Muscle of leg (tissue), 11 donors: ENCODE data around the gene MYO5A. TPM values are rescaled to one million over a fixed set of nuclear protein-coding genes. Genes with fewer than 3 reads are reported as not detected.

Source experiments
- DNase-seq: peaks from one replicate; pipeline ENCODE4 v3.0.0; 2013
- H3K27ac ChIP-seq: one replicate; pipeline ENCODE4 v1.5.1; 2013; ENCODE audit warnings: mild to moderate bottlenecking, low read length, control low read depth
- H3K27me3 ChIP-seq: one replicate; pipeline ENCODE4 v1.6.1; 2013; ENCODE audit warnings: low read length; ENCODE audit not compliant: control insufficient read depth, insufficient read depth
- H3K36me3 ChIP-seq: one replicate; pipeline ENCODE4 v1.6.1; 2013; ENCODE audit warnings: low read length; ENCODE audit not compliant: control insufficient read depth, insufficient read depth
- H3K4me1 ChIP-seq: one replicate; pipeline ENCODE4 v1.6.1; 2013; ENCODE audit warnings: low read length; ENCODE audit not compliant: control insufficient read depth, insufficient read depth
- H3K4me3 ChIP-seq: one replicate; pipeline ENCODE4 v1.5.1; 2013; ENCODE audit warnings: low read length, control low read depth
- H3K9me3 ChIP-seq: replicated peaks from 2 replicates; pipeline ENCODE4 v1.6.1; 2013; ENCODE audit warnings: low read depth, low read length; ENCODE audit not compliant: control insufficient read depth
- WGBS: methylation state at CpG from one replicate; pipeline ENCODE4 v1.1.5; 2013; ENCODE audit warnings: missing lambda C conversion rate; ENCODE audit not compliant: insufficient coverage; 5-methylcytosine and 5-hydroxymethylcytosine counted together
- polyA plus RNA-seq, 8 donors: library from polyadenylated mRNA; unstranded; fragments of 120-200 nt; gene quantifications; one replicate each; pipeline versions ENCODE4 v1.2.1 to v1.2.3, GENCODE V29; 2013; ENCODE audit warnings: inconsistent platforms in 1 of 8, low replicate concordance in 1 of 8; ENCODE audit not compliant: insufficient read length in 8 of 8, insufficient read depth in 1 of 8
- total RNA-seq: library from RNA; stranded (reverse); fragments of 120-200 nt; gene quantifications from one replicate; pipeline ENCODE4 v1.2.4, GENCODE V29; 2013

The MYO5A gene
- total and polyA plus RNA-seq, 9 donors, result 3.9 to 9.9 (median 6.9) TPM

- H3K27ac ChIP-seq, result no peak overlapping the region
- H3K4me3 ChIP-seq, result no peak overlapping the region
- H3K27me3 ChIP-seq, result no peaks in the 10 kb centered on the region
- 96% methylated on average over 3 of the region's 5 CpGs for WGBS
- no peaks in the 10 kb centered on the region for H3K4me1 ChIP-seq
- peaks cover 19% of the 10 kb centered on the region for H3K36me3 ChIP-seq
- H3K9me3 ChIP-seq, result no peaks in the 10 kb centered on the region
- no peak for DNase-seq
Measured at GRCh38 chr15:52546031-52546751, 17.5 kb upstream of the MYO5A start.

DNA sequence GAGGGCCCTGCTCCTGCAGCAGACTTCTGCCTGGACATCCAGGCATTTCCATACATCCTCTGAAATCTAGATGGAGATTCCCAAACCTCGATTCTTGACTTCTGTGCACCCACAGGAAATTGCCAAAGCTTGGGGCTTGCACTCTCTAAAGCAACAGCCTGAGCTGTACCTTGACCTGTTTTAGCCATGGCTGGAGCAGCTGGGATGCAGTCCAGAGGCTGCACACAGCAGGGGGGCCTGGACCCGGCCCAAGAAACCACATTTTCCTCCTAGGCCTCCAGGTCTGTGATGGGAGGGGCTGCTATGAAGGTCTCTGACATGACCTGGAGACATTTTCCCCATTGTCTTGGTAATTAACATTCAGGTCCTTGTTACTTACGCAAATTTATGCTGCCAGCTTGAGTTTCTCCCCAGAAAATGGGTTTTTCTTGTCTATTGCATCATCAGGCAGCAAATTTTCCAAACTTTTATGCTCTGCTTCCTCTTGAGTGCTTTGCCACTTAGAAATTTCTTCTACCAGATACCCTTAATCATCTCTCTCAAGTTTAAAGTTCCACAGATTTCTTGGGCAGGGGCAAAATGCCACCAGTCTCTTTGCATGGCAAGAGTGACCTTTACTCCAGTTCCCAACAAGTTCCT is 11.8 kb upstream of the MYO5A start:
- Histone ChIP-seq H3K4me1 (no peaks in the 10 kb centered on the region), H3K9me3 (no peaks in the 10 kb centered on the region), H3K27me3 (peaks cover 1% of the 10 kb centered on the region), H3K4me3 (no peak overlapping the region), H3K36me3 (no peaks in the 10 kb centered on the region), H3K27ac (no peak overlapping the region)
- no peak for DNase-seq
- WGBS, result 90% methylated on average over 2 of the region's 3 CpGs

DNA sequence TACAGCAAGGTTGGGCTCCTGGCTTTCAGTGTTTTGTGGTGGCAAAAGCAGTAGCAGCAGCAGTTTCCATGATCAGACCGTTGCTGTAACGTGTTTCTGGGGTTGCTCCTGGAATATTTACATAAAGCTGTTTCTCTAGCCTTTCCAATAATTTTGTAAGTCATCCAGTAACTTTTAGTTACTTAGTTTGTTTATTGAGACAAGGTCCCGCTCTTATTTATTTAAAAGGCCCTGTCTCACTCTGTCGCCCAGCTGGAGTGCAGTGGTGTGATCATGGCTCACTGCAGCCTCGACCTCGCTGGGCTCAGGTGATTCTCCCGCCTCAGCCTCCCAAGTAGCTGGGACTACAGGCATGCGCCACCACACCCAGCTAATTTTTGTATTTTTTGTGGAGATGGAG is 8.8 kb upstream of the MYO5A start:
- Histone ChIP-seq H3K9me3 (no peaks in the 10 kb centered on the region), H3K36me3 (no peaks in the 10 kb centered on the region), H3K27me3 (peaks cover 2% of the 10 kb centered on the region), H3K4me1 (no peaks in the 10 kb centered on the region), H3K4me3 (no peak overlapping the region), H3K27ac (no peak overlapping the region)
- 93% methylated on average over 6 of the region's 8 CpGs for WGBS
- DNase-seq, result no peak

DNA sequence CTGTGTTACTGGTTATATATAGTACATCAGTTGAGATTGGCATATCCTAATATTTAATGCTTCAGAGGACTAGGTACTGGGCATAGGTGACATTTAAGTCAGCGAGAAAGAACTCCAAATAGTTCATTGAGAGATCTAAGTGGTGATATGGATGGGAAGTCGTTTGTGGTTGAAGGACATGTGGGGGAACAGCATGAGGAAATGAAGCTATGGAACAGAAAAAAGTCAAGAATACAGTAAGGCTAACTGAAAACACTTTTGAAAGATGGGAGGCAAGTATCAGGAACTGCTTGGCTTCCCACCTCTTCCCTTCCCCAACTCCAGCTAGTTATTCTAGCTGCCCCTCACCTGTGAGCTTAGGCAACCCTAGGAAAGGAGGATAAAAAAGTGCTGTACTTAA is 3.7 kb upstream of the MYO5A start:
- no peaks in the 10 kb centered on the region for H3K36me3 ChIP-seq
- 72% methylated on average over 2 of the region's 2 CpGs for WGBS
- H3K27me3 ChIP-seq, result peaks cover 36% of the 10 kb centered on the region
- no peak overlapping the region for H3K27ac ChIP-seq
- H3K4me1 ChIP-seq, result peaks cover 13% of the 10 kb centered on the region
- DNase-seq, result no peak
- H3K9me3 ChIP-seq, result no peaks in the 10 kb centered on the region
- H3K4me3 ChIP-seq, result no peak overlapping the region

- Histone ChIP-seq H3K27ac (no peak overlapping the region), H3K27me3 (peaks cover 39% of the 10 kb centered on the region), H3K4me1 (peaks cover 13% of the 10 kb centered on the region), H3K36me3 (no peaks in the 10 kb centered on the region), H3K9me3 (no peaks in the 10 kb centered on the region), H3K4me3 (no peak overlapping the region)
- 20% methylated on average over 5 of the region's 11 CpGs for WGBS
- no peak for DNase-seq
Measured at GRCh38 chr15:52529940-52530339, 1.3 kb upstream of the MYO5A start.

GRCh38 chr15:52529341-52529924 is 753 bp upstream of the MYO5A start:
- H3K27me3 ChIP-seq, result peaks cover 39% of the 10 kb centered on the region
- H3K27ac ChIP-seq, result no peak overlapping the region
- H3K9me3 ChIP-seq, result no peaks in the 10 kb centered on the region
- no peak for DNase-seq
- WGBS, result 2% methylated on average over 28 of the region's 28 CpGs
- peaks cover 13% of the 10 kb centered on the region for H3K4me1 ChIP-seq
- H3K4me3 ChIP-seq, result peak overlapping the region; percentile 54
- H3K36me3 ChIP-seq, result no peaks in the 10 kb centered on the region

DNA sequence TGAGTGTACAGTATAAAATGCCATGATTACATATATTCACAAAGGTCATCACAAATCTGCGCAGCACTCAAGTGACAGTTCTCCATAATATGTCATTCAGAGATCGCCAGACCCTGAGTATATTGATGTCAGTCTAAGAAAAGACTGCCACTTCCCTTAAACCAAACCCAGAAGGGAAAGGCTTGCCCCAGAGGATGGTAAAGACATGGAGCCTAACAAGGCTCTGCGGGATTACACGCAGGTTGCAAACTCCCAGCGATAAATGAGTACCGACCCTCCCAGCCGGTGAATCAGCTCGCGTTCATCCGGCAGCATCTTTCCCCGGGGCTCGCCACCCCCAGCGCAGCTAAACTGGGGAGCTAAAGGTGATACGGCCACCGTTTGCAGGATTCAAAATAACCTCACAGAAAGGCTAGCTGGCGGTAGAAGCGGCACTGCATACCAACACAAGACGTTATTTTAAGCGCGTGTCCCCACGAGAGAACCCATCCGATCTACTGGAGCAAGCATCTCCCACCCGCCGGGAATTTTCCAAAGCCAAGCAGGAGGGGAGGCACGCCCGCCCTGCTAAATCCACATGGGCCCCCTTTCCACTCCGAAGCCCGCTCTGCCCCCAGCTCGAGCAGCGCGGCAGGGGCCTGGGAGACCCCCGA is 643 bp downstream of the MYO5A start:
- H3K4me3 ChIP-seq, result peak overlapping the region; percentile 54
- peak; percentile 25 for DNase-seq
- H3K4me1 ChIP-seq, result peaks cover 13% of the 10 kb centered on the region
- H3K27ac ChIP-seq, result no peak overlapping the region
- under 1% methylated on average over 30 of the region's 32 CpGs for WGBS
- no peaks in the 10 kb centered on the region for H3K9me3 ChIP-seq
- no peaks in the 10 kb centered on the region for H3K36me3 ChIP-seq
- peaks cover 39% of the 10 kb centered on the region for H3K27me3 ChIP-seq

GRCh38 chr15:52527196-52527910 is 1.3 kb downstream of the MYO5A start:
- Histone ChIP-seq H3K27me3 (peaks cover 39% of the 10 kb centered on the region), H3K36me3 (no peaks in the 10 kb centered on the region), H3K9me3 (no peaks in the 10 kb centered on the region), H3K27ac (no peak overlapping the region), H3K4me1 (peaks cover 13% of the 10 kb centered on the region), H3K4me3 (no peak overlapping the region)
- WGBS, result no CpG with 5 or more reads among the region's 7 CpGs
- no peak for DNase-seq

DNA sequence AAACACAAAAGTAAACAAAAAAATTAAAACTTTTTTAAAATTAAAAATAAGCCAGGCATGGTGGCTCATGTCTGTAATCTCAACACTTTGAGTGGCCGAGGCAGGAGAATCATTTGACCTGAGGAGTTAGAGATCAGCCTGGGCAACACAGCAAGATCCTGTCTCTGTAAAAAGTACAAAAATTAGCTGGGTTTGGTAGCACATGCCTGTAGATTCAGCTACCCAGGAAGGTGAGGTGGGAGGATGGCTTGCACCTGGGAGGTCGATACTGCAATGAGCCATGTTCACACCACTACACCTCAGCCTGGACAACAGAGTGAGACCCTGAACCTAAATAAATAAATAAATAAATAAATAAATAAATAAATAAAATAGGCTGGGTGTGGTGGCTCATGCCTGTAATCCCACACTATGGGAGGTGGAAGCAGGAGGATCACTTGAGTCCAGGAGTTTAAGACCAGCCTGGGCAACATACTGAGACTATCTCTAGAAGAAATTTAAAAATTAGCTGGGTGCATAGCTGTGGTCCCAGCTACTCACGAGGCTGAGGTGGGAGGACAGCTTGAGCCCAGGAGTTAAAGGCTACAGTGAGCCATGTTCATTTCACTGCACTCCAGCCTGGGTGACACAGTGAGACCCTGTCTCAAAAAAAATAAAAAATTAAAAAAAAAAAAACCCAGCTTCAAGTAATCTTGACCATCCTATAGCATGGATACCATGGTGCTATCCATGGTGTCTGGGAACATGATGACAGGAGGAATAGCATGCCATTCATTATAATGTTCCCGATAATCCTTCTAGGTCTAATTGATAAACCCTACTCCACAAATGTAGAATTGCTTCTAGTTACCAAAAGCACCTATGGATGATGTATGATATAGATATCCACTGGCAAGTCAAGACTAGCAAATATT is 4.2 kb downstream of the MYO5A start:
- Histone ChIP-seq H3K9me3 (no peaks in the 10 kb centered on the region), H3K36me3 (no peaks in the 10 kb centered on the region), H3K4me3 (no peak overlapping the region), H3K4me1 (peaks cover 9% of the 10 kb centered on the region), H3K27me3 (peaks cover 14% of the 10 kb centered on the region), H3K27ac (no peak overlapping the region)
- DNase-seq, result no peak
- 100% methylated on average over 1 of the region's 4 CpGs for WGBS
